ENCODE results near the gene TNIP2. TPM values are rescaled to one million over a fixed set of nuclear protein-coding genes. Genes with fewer than 3 reads are reported as not detected.

The TNIP2 gene
- total RNA-seq, 4 donors from 2014 or later: 27.6 to 50.0 (median 36.1) TPM

DNA sequence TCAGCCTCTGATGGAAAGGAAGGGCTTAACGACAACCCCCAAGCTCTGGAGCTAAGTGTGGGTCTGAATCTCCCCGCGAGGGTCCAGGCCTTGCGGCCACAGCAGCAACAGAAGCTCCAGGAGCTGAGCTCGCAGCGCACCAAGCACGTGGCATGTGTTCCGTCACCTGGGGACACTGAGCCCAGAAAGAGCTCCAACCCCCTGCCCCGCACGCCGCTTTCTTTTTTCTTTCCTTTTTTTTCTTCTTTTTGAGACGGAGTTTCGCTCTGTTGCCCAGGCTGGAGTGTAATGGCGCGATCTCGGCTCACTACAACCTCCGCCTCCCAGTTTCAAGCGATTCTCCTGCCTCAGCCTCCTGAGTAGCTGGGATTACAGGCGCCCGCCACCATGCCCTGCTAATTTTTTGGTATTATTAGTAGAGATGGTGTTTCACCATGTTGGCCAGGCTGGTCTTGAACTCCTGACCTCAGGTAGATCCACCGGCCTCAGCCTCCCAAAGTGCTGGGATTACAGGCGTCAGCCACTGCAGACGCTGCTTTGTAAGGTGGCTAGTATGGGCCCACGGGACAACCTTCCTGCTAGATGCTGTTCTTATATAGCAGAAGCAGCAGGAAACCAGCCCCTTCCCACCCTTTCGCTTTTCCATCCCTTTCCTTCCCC, 685 bp upstream of the TNIP2 start:
- Histone ChIP-seq H3K27ac (peak overlapping the region; percentile 44 to 54), H3K36me3 (no peaks in the 10 kb centered on the region), H3K27me3 (no peaks in the 10 kb centered on the region), H3K4me3 (peak overlapping the region; percentile 17 to 67), H3K4me1 (no peaks in the 10 kb centered on the region), H3K9me3 (no peaks in the 10 kb centered on the region)
- DNase-seq: no peak
- TF ChIP-seq, protein P1, sequence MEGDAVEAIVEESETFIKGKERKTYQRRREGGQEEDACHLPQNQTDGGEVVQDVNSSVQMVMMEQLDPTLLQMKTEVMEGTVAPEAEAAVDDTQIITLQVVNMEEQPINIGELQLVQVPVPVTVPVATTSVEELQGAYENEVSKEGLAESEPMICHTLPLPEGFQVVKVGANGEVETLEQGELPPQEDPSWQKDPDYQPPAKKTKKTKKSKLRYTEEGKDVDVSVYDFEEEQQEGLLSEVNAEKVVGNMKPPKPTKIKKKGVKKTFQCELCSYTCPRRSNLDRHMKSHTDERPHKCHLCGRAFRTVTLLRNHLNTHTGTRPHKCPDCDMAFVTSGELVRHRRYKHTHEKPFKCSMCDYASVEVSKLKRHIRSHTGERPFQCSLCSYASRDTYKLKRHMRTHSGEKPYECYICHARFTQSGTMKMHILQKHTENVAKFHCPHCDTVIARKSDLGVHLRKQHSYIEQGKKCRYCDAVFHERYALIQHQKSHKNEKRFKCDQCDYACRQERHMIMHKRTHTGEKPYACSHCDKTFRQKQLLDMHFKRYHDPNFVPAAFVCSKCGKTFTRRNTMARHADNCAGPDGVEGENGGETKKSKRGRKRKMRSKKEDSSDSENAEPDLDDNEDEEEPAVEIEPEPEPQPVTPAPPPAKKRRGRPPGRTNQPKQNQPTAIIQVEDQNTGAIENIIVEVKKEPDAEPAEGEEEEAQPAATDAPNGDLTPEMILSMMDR (IDR thresholded peaks at IDR 0.05): no peak
- TF ChIP-seq POLR2A (IDR thresholded peaks at IDR 0.05): no peak
- intact Hi-C loops (cut with DNase I; ENCODE audit: low total_unique reads): no loop called here

GRCh38 chr4:2754848-2755819, 1.0 kb downstream of the TNIP2 start:
- Histone ChIP-seq H3K4me1 (no peaks in the 10 kb centered on the region), H3K27me3 (no peaks in the 10 kb centered on the region), H3K9me3 (no peaks in the 10 kb centered on the region), H3K27ac (peak overlapping the region; percentile 52 to 65), H3K4me3 (peak overlapping the region; percentile 61 to 67), H3K36me3 (no peaks in the 10 kb centered on the region)
- no peak for DNase-seq
- TF ChIP-seq, protein P1 (IDR thresholded peaks at IDR 0.05): no peak
- TF ChIP-seq POLR2A (IDR thresholded peaks at IDR 0.05): no peak
- intact Hi-C loops (cut with DNase I; ENCODE audit: low total_unique reads): no loop called here

GRCh38 chr4:2753436-2753835, 2.7 kb downstream of the TNIP2 start:
- Histone ChIP-seq H3K4me3 (no peak overlapping the region), H3K36me3 (no peaks in the 10 kb centered on the region), H3K27me3 (no peaks in the 10 kb centered on the region), H3K27ac (no peak overlapping the region), H3K9me3 (no peaks in the 10 kb centered on the region), H3K4me1 (no peaks in the 10 kb centered on the region)
- no peak for TF ChIP-seq POLR2A (IDR thresholded peaks at IDR 0.05)
- TF ChIP-seq, protein P1 (IDR thresholded peaks at IDR 0.05): no peak
- no peak for DNase-seq
- intact Hi-C loops (cut with DNase I; ENCODE audit: low total_unique reads): no loop called here

GRCh38 chr4:2750719-2751605, 5.2 kb downstream of the TNIP2 start:
- Histone ChIP-seq H3K27ac (no peak overlapping the region), H3K4me3 (no peak overlapping the region), H3K9me3 (no peaks in the 10 kb centered on the region), H3K4me1 (no peaks in the 10 kb centered on the region), H3K27me3 (no peaks in the 10 kb centered on the region), H3K36me3 (no peaks in the 10 kb centered on the region)
- intact Hi-C loops (cut with DNase I; ENCODE audit: low total_unique reads): no loop called here
- DNase-seq: no peak
- TF ChIP-seq, protein P1 (IDR thresholded peaks at IDR 0.05): no peak
- TF ChIP-seq POLR2A (IDR thresholded peaks at IDR 0.05): no peak

All from uterus (tissue), 4 donors.